ENCODE measurements around the gene KCNJ4.

Gene KCNJ4

DNA sequence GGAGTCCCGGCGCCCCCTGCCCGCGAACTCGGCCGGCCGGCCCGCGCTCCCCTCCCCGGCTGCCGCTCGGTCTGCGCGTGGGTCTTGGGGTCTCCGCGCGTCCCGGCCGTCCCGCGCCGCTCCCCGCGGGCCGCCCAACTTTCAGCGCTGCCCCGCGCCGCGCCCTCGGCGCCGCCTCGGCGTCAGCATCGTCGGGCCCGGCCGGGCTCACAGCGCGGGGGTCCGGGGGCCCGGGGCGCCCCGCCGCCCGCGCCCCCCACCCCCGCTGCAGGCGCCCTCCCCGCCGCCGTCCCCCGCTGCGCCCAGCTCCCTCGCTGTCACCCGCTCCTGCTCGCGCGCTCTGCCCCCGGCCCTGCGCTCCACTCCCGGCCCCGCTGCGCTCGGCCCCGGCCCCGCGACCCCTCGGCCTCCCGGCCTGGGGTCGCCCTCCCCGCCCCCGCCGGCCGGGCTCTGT, at the start of gene KCNJ4:
TSS of gene KCNJ4 (minus strand) at position 124 of the 454 bp plus-strand sequence. CDS start 27,067 bp downstream, outside the sequence.
- ATAC-seq = no peak

GRCh38 chr22:38503021-38503420, 48.0 kb upstream of the KCNJ4 start:
- ATAC-seq = no peak
- no peak for DNase-seq

More for the DNA sequence above, at the start of gene KCNJ4:
- DNase-seq = no peak

- ATAC-seq (no peak), DNase-seq (no peak)
These were observed 47.0 kb upstream of the KCNJ4 start for GRCh38 chr22:38501797-38502672.

DNA sequence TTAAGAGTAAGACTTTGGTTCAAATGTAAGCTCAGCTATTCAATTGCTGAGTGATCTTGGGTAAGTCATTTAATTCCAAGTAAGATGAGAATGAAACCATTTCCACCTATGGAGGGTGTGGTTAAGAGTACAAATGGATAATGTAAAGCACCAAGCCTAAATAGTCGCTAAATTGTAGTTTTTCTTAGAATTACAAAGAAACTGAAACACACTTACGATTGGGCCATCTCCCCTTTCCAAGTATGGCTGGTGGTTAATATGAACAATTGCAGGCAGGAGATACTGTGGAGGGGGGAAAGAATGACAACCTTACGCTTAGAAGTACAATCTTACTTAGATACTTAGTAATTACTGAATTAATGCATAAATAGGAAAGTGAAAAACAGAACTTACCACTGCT, 42.9 kb upstream of the KCNJ4 start:
- DNase-seq = no peak
- ATAC-seq = peak; percentile 67

DNA sequence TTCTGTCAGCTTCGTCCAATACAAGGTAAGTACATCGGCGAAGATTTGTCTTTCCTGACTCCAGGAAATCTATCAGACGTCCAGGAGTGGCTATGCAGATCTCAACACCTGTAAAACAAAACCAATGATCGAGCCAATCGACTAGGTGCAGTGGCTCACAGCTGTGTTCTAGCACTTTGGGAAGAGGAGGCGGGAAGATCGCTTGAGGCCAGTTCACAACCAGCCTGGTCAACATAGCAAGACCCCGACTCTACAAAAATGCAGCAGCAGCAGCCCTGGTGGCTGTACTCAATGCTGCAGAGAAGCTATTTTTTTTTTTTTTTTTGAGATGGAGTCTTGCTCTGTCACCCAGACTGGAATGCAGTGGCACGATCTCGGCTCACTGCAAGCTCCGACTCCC, 39.9 kb upstream of the KCNJ4 start:
- ATAC-seq (no peak), DNase-seq (no peak)

- no peak for ATAC-seq
- DNase-seq = no peak
These were observed 39.5 kb upstream of the KCNJ4 start for GRCh38 chr22:38494498-38494897.

GRCh38 chr22:38491707-38492348, 36.8 kb upstream of the KCNJ4 start:
- no peak for DNase-seq
- ATAC-seq = no peak

DNA sequence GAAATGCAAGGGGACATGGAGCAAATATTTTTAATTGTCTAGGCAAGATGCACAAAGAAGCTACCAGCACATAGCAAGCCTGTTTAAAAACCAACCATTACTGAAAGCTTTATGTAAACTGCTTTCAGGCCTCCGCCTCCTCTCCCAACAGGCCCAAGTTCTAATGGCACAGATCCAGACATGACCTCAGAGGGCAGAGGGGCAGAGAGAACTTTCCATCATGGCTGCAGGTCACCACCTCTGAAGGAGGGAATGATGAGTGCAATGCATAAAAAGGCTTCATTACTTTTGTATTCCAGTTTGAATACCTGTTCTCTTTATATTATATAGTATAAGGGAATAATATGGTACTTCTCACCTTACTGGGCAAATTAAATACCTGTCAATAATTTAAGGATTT, 35.9 kb upstream of the KCNJ4 start:
- no peak for ATAC-seq
- DNase-seq = no peak

DNA sequence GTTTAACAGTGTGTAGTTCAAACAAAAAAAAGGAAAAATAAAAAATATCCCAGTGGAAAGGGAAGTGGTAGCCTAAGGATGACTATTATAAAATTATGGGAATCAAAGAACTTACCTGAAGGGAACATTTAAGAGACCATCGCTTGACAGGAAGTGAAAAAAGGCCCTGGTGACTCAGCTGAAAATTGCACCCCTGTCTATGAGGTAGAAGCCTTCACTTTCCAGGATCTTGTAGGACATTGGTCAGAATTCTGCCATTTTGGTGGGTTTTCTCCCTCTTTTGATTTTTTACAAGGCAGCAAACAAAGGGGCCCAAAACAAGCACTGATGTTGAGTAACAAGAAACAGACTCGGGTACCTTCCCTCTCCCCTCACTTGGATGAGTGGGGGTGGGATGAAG, 35.5 kb upstream of the KCNJ4 start:
- DNase-seq (no peak), ATAC-seq (no peak)

- DNase-seq (no peak), ATAC-seq (no peak)
These were observed 34.7 kb upstream of the KCNJ4 start for GRCh38 chr22:38489561-38490145.

DNA sequence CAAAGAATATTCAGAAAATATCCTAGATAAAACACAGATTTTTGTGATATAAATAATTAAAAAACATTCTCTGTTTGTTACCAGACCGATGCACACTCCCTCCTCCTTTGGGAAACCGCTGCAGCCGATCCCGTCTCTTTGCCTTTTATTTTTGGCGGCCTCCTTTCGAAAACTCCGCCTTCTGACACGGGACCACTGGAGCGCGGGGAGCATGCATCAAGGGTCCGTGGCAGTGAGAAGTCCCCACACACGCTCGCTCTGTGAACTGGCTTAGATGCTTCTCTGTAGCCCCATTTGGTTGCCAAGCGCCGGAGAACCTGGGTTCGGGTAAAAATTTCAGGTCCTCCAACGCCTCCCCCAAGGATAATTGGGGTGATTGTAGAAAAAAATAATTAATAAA, 34.1 kb upstream of the KCNJ4 start:
- no peak for ATAC-seq
- no peak for DNase-seq

- DNase-seq = no peak
- ATAC-seq = peak; percentile 70
These were observed 32.9 kb upstream of the KCNJ4 start for GRCh38 chr22:38487946-38488345.

- ATAC-seq = no peak
- no peak for DNase-seq
These were observed 30.8 kb upstream of the KCNJ4 start for GRCh38 chr22:38485783-38486182.

DNA sequence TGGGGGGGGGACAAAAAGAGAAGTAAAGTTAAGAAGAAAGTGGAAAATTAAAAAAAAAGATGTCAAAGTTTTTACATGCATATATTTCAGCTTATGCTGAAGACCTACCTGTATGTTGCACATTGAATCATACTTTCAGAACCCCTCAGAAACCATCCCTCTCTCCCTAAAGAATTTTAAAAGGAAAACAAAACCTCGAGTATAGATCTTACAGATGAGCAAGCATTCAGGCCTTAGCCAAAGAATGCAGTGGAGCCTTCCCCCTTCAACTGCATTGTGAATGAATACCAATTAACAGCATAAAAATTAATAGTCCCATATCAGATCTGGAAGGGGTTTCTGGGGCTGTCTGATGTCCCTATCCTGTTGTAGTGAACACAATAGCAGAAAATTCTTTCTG, 29.2 kb upstream of the KCNJ4 start:
- ATAC-seq (no peak), DNase-seq (no peak)

- ATAC-seq = no peak
- no peak for DNase-seq
These were observed 27.8 kb upstream of the KCNJ4 start for GRCh38 chr22:38482662-38483308.

DNA sequence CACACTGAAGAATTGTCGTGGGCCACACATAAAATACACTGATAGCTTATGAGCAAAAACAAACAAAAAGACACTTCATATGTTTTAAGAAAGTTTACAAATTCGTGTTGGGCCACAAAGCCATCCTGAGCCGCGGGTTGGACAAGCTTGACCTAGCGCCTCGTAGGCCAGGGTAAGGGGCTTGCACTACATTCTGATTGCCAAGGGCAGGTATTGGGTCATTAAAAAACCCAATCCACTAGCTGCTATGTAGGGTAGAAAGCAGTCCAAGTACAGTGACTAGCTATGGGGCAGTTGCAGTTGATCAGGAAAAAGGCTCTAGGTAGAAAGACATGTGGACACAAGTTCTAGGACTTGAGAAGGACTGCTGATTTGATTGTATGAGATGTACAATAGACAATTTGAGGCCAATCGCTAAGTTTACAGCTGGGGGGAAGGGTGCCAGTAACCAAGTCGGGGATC, 26.9 kb upstream of the KCNJ4 start:
- ATAC-seq (no peak), DNase-seq (no peak)

DNA sequence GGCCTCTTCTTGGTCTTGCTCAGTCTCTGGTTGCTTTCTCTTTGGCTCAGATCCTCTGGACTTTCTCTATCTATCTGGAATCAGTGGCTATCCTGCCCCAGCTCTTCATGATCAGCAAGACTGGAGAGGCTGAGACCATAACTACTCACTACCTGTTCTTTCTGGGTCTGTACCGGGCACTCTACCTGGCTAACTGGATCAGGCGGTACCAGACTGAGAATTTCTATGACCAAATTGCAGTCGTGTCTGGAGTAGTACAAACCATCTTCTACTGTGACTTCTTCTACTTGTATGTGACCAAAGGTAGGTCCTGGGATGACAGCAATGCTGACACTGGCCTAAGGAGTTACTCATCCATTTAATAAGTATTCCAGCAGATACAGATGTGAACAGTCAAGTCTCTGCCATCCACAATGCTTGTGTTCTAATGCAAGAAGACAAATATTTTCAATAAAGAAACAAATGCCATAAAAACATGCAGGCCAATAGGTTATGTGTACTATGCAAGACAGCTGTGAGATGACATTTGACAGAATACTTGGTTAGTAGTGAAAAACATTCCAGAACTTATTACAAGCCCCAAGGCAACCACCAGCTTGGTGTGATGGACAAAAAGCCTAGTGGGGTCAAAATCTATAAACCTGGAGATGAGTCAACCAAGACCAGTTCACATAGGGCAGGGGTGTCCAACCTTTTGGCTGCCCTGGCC, 26.3 kb upstream of the KCNJ4 start:
- DNase-seq = no peak
- ATAC-seq = no peak

- no peak for DNase-seq
- ATAC-seq = no peak
These were observed 24.3 kb upstream of the KCNJ4 start for GRCh38 chr22:38479096-38479837.

DNA sequence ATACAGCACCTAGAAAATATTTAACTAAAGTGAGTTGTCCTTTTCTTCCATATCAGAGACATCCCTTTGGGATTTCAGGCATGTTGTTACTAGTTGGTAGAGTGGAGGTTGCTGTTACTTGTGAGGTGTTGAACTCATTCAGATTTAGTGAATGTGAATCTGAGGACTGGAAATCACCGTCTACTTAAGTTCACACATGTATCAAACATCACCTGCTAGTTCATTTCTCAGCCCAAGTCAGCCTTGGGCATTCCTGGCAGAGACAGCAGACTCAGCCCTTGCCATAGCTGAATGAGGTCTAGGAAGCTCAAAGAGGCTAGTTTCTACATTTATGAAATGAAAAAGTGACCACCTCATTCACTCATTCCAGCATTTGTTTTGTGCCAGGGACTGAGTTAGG, 22.6 kb upstream of the KCNJ4 start:
- ATAC-seq = no peak

GRCh38 chr22:38474003-38474607, 19.1 kb upstream of the KCNJ4 start:
- no peak for ATAC-seq

More for the DNA sequence above, 22.6 kb upstream of the KCNJ4 start:
- no peak for DNase-seq

DNA sequence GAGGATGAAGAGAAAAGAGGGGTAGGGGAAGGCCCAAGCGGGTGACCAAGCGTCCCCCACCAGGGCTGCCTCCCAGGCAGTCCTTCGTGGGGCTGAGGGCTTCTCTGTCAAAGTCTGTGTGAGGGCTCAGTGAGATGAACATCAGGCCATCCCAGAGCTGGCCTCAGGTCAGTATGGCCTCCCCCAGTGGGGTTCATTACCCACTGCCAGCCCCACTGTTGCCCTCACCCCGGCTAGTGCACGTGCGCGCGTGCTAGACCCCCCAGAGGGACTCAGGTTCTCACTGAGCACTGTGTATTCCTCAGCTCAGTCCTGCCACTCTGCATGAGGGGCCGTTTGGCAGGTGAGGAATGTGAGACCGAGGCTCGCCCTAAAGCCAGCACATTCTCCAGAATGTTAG, 16.2 kb upstream of the KCNJ4 start:
- ATAC-seq (no peak), DNase-seq (no peak)

More at GRCh38 chr22:38474003-38474607, 19.1 kb upstream of the KCNJ4 start:
- no peak for DNase-seq

Measured in stimulated activated naive CD8-positive, alpha-beta T cell treated with anti-CD3 and anti-CD28 coated beads, Interleukin-15, Interleukin-2, amounts not matched to agents 100 U/mL and 50 U/mL, for 24 hours (primary cell).